ENCODE results near the gene TAC4.
A peak's percentile ranks its signal among the peaks of the same experiment; 100 is the strongest.

Gene TAC4

DNA sequence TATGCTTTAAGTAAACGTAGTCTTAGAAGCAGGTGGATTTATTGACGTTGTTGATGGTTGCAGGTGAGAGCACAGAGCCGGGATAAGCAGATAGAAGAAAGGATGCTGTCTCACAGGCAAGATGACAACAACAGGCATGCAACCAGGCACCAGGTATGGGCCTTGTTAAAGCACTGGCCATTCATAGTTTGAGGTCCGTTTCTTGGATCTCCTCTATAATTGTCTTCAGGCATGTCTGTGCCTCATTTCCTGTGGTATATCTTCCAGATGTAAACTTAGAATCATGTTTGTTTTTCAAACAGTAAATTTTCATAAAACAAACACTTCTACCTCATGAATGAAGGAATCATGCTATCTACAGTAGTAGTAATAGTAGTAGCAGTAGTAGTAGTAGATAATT, 38.8 kb downstream of the TAC4 start:
- no peak for DNase-seq (ENCODE audit: low read depth)

DNA sequence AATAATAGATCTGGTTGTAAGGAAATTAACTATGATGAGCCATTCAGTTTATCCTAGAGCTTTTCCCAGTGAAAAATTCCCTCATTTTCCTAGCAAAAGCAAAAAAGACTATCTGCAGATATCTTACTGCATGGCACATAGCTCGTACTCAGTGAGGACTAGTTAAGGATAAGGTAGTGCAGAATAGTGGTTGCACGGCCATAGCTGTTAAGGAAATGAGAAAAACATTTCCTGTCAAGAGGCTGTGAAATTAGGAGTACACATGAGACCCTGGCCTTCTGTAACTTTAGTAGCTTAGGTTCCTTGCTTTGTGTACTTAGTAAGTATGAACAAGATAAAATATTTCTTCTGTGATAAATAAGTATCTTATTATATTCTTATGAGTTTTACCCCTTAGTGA, 49.1 kb downstream of the TAC4 start:
- no peak for DNase-seq (ENCODE audit: low read depth)

DNA sequence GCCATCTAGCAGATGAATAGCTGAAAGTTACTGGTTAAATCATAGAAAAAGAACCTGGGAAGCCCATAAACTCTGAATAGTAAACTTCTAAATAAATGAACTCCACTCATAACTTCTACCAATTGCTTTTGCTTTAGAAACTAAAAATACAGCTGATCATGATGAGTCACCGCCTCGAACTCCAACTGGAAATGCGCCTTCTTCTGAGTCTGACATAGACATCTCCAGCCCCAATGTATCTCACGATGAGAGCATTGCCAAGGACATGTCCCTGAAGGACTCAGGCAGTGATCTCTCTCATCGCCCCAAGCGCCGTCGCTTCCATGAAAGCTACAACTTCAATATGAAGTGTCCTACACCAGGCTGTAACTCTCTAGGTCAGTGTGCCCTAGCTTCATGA, 49.7 kb downstream of the TAC4 start:
- no peak for DNase-seq (ENCODE audit: low read depth)

DNA sequence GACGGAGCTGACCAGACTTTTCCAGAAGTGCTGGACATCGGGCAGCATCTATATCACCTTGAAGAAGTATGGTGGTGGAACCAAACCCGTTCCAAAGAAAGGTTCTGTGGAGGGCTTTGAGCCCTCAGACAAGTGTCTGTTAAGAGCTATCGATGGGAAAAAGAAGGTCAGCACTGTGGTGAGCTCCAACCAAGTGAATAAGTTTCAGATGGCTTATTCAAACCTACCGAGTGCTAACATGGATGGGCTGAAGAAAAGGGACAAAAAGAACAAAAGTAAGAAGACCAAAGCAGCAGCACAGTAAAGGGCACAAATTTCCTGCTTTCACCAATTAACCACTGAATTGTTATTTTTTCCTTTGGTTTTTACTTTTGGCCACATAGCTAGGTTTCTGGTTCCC, 52.5 kb downstream of the TAC4 start:
- no peak for DNase-seq (ENCODE audit: low read depth)

DNA sequence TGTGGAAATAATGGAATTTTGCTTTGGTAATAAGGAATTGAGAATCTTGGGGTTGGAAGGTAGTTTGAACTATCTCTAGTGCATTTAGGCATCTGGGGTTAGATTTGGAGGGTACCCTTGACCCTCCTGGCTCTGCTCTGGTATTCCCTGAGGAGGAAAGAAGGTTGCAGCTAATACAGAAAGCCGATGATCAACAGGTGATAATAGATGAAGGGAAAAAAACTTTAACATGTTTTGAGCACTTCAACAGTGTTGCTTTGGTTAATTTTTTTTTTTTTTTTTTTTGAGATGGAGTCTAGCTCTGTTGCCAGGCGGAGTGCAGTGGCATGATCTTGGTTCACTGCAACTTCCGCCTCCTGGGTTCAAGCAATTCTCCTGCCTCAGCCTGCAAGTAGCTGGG, 54.6 kb downstream of the TAC4 start:
- DNase-seq (ENCODE audit: low read depth) = no peak

DNA sequence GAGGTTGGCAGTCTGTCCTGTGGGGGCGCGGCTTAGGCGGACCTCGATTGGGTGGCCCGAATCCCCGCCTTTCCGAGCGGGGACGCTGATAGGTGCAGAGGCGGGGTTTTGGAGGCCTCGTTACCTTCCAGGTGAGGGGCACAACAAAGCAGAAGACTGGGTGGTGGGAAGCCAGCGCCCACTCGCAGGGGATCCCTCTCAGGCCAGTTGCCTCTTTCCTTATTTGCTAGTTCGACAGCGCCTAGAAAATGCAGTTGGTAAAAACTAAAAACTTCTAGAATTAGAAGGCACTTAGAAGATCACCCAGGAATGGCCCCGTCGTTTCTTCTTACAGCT, 58.7 kb downstream of the TAC4 start:
- no peak for DNase-seq (ENCODE audit: low read depth)

DNA sequence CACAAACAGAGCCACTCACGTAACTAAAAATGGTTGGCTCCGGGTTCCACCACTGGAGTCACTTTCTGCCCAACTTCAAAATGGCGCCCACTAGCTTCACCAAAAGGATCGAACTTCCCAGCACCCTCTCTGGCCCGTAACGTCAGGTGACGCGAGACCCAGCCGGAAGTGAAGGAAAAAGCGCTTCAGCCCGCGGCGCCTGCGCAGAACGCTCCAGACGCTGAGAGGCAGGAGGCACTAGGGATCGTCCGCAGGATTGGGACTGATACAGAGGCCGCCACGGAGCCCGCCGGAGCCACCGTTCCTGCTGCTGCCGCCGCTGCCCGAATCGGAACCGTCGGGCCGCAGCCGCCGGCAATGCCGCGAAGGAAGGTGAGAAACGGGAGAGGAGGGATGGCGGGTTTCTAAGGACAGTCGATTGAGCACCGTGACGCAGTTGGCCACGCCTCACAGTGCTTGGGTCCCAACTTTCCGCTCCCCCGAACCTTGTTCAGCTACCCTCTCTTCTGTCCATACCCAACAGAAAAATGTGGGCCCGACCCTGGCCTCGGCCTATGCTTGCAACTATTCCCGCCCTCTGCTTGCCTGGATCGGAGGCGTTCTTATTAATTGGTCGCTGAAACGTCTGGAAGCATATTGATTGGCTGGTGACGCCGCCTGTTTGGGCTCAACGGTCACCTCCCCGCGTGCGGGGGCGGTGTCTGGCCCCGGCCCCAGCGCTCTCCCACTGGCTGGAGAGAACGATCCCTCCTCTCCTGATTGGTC, 59.2 kb downstream of the TAC4 start, which contains the start of gene KAT7:
TSS of gene KAT7 (plus strand) at position 204 of the 765 bp plus-strand sequence. CDS start at position 358, 154 bp downstream.
- DNase-seq (ENCODE audit: low read depth) = peak; percentile 99
